ENCODE measurements around the gene OR3A2. TPM values are rescaled to one million over a fixed set of nuclear protein-coding genes. Genes with fewer than 3 reads are reported as not detected.

The OR3A2 gene
- total RNA-seq, 4 donors from 2014 or later: 0.65 TPM; not detected in 3

DNA sequence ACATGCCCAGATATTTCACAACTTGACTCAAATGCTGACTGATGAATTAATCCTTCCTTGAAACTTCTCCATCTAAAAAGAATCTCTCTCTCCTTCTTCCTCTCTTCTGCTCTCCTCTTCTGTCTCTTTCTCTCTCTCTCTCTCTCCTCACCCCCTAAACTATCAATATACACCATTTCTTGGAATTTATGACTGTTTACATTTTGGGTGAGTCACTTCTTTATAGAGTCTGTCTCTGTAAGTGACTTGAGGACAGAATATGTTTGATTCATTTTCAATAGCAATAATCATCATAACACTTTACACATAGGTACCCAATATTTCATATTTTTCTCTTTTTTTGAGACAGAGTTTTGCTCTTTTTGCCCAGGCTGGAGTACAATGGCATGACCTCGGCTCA, 103.2 kb downstream of the OR3A2 start:
- 80% methylated on average over 1 of the region's 1 CpG for WGBS
- intact Hi-C loops (cut with DNase I): no loop called here

DNA sequence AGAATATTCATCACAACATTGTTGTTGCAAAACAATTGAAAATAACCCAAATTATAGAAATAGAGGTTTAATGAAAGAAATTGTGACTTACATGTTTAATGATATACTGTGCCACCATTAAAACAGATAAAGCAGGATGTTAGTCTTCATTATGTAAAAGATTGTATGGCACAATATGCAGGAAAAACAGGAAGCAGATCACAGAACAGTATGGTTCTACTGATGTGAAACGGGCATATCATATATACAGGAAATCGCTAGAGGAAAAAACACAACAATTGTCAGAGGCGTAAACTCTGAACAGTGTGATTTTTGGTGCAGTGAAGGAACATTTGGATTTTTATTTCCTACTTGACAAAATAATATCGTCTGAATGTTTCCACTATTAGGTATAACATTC, 110.0 kb downstream of the OR3A2 start:
- Histone ChIP-seq H3K4me1 (no peaks in the 10 kb centered on the region), H3K27me3 (no peaks in the 10 kb centered on the region), H3K4me3 (no peak overlapping the region), H3K36me3 (no peaks in the 10 kb centered on the region), H3K9me3 (peaks cover 0 to 9% (median 0%) of the 10 kb centered on the region in 4 donors), H3K27ac (replicated peaks in 1 of 4) (no peak overlapping the region)
- intact Hi-C loops (cut with DNase I): no loop called here
- TF ChIP-seq, protein P1, sequence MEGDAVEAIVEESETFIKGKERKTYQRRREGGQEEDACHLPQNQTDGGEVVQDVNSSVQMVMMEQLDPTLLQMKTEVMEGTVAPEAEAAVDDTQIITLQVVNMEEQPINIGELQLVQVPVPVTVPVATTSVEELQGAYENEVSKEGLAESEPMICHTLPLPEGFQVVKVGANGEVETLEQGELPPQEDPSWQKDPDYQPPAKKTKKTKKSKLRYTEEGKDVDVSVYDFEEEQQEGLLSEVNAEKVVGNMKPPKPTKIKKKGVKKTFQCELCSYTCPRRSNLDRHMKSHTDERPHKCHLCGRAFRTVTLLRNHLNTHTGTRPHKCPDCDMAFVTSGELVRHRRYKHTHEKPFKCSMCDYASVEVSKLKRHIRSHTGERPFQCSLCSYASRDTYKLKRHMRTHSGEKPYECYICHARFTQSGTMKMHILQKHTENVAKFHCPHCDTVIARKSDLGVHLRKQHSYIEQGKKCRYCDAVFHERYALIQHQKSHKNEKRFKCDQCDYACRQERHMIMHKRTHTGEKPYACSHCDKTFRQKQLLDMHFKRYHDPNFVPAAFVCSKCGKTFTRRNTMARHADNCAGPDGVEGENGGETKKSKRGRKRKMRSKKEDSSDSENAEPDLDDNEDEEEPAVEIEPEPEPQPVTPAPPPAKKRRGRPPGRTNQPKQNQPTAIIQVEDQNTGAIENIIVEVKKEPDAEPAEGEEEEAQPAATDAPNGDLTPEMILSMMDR (IDR thresholded peaks at IDR 0.05): no peak
- no peak for TF ChIP-seq POLR2A (IDR thresholded peaks at IDR 0.05; ENCODE audit: low read depth)
- no peak for TF ChIP-seq POLR2AphosphoS5 (IDR thresholded peaks at IDR 0.05)
- TF ChIP-seq EP300 (IDR thresholded peaks at IDR 0.05): no peak
- WGBS: 70% methylated on average over 4 of the region's 4 CpGs
- no peak for DNase-seq (ENCODE audit: extremely low spot score)

More for the DNA sequence above, 103.2 kb downstream of the OR3A2 start:
- Histone ChIP-seq H3K36me3 (no peaks in the 10 kb centered on the region), H3K4me1 (no peaks in the 10 kb centered on the region), H3K4me3 (no peak overlapping the region), H3K27ac (replicated peaks in 1 of 4) (no peak overlapping the region), H3K27me3 (no peaks in the 10 kb centered on the region), H3K9me3 (no peaks in the 10 kb centered on the region)
- DNase-seq (ENCODE audit: extremely low spot score): no peak
- TF ChIP-seq POLR2A (IDR thresholded peaks at IDR 0.05; ENCODE audit: low read depth) (no peak), POLR2AphosphoS5 (IDR thresholded peaks at IDR 0.05) (no peak), EP300 (IDR thresholded peaks at IDR 0.05) (no peak)
- TF ChIP-seq, protein P1 (IDR thresholded peaks at IDR 0.05): no peak

DNA sequence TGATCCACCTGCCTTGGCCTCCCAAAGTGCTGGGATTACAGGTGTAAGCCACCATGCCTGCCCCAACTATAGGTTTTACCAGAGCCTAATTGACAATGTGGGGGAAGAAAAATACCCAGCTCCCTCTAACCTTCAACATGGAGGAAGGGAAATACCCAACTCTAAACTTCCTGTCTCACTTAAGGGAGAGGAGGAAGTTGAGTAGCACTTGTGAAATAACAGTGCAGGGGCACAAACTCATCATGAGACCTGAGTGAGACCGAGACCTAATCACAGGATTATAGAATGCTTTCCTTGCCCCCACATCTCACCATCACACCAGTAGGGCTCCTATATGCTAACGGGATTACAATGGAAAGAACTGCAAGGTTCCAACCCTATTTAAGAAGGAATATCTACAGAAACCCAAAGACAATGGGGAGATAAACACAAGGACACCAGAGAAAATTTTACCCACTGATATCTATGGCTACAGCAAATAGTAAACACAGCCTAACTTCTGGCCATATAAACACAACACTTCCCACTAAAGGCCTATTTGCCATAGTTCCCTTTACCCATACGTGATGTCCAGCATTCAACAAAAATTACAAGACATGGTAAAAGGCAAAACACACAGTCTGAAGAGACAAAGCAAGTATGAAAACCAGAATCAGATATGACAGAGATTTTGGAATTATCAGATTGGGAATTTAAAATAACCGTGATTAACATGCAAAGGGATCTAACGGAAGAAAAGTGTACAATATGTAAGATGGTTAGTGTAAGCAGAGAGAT, 114.8 kb downstream of the OR3A2 start:
- Histone ChIP-seq H3K9me3 (peaks cover 0 to 15% (median 0%) of the 10 kb centered on the region in 4 donors), H3K36me3 (no peaks in the 10 kb centered on the region), H3K27me3 (no peaks in the 10 kb centered on the region), H3K27ac (replicated peaks in 1 of 4) (no peak overlapping the region), H3K4me1 (no peaks in the 10 kb centered on the region), H3K4me3 (no peak overlapping the region)
- TF ChIP-seq POLR2A (IDR thresholded peaks at IDR 0.05; ENCODE audit: low read depth): no peak
- intact Hi-C loops (cut with DNase I): no loop called here
- WGBS: 84% methylated on average over 5 of the region's 5 CpGs
- DNase-seq (ENCODE audit: extremely low spot score): no peak

DNA sequence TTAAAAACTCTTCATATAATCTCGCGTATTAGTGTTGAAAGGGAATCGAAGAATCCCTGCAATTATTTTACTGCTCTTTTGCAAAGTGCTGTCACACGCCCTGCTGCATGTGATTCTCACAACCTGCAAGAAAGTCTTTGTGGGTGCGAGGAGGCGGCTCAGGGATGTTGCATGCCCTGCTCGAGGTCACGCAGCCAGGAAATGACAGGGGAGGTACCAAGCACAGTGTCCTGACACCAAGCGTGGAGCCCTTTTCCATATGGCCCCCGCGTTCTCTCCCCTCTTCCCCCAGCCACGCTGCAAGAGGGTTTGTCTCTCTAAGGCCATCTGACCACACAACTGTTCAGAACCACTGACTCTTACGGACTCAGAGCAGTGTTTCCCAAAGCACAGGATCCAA, 125.5 kb downstream of the OR3A2 start:
- intact Hi-C loops (cut with DNase I): no loop called here
- Histone ChIP-seq H3K9me3 (no peaks in the 10 kb centered on the region), H3K4me1 (no peaks in the 10 kb centered on the region), H3K36me3 (no peaks in the 10 kb centered on the region), H3K27ac (replicated peaks in 1 of 4) (no peak overlapping the region), H3K27me3 (peaks cover 0 to 5% (median 0%) of the 10 kb centered on the region in 4 donors), H3K4me3 (no peak overlapping the region)
- TF ChIP-seq POLR2AphosphoS5 (IDR thresholded peaks at IDR 0.05): no peak
- no peak for TF ChIP-seq POLR2A (IDR thresholded peaks at IDR 0.05; ENCODE audit: low read depth)
- TF ChIP-seq, protein P1 (IDR thresholded peaks at IDR 0.05): no peak
- no peak for TF ChIP-seq EP300 (IDR thresholded peaks at IDR 0.05)
- no peak for DNase-seq (ENCODE audit: extremely low spot score)
- 62% methylated on average over 13 of the region's 13 CpGs for WGBS

DNA sequence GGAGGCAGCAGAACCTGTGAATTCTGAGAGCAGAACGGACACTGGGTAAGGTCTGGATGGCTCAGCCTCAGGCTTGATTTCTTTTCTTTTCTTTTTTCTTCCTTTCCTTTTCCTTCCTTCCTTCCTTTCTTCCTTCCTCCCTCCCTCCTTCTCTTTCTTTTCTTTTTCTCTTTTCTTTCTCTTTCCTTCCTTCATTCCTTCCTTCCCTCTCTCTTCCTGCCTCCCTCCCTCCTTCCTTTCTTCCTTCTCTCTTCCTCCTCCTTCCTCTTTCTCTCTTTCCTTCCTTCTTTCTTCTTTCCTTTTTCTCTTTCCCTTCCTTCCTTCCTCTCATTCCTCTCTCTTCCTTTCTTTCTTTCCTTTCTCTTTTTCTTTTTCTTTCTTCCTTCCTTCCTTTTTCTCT, 125.9 kb downstream of the OR3A2 start:
- intact Hi-C loops (cut with DNase I): no loop called here
- DNase-seq (ENCODE audit: extremely low spot score): no peak
- no peaks in the 10 kb centered on the region for H3K9me3 ChIP-seq
- no peak overlapping the region for H3K27ac ChIP-seq (replicated peaks in 1 of 4)
- 73% methylated on average over 1 of the region's 1 CpG for WGBS
- peaks cover 0 to 5% (median 0%) of the 10 kb centered on the region in 4 donors for H3K27me3 ChIP-seq
- H3K4me3 ChIP-seq: no peak overlapping the region
- no peaks in the 10 kb centered on the region for H3K36me3 ChIP-seq
- no peak for TF ChIP-seq POLR2A (IDR thresholded peaks at IDR 0.05; ENCODE audit: low read depth)
- TF ChIP-seq, protein P1 (IDR thresholded peaks at IDR 0.05): no peak
- TF ChIP-seq POLR2AphosphoS5 (IDR thresholded peaks at IDR 0.05): no peak
- TF ChIP-seq EP300 (IDR thresholded peaks at IDR 0.05): no peak
- H3K4me1 ChIP-seq: no peaks in the 10 kb centered on the region

Measured in esophagus muscularis mucosa (tissue), 4 donors.